H1 (cell line): ENCODE data around the gene IFT43. TPM values are rescaled to one million over a fixed set of nuclear protein-coding genes. Genes with fewer than 3 reads are reported as not detected.

ENCODE experiments used
- CTCF ChIA-PET: fragments of 300-600 bp; sonication (Branson Sonifier 250); formaldehyde crosslinking; loops from one replicate; lab custom pipeline; 2021; ENCODE audit not compliant: partially characterized antibody; lab: Charles Lee
- POLR2A ChIA-PET: fragments of 300-600 bp; sonication (Branson Sonifier 250); formaldehyde crosslinking; loops from one replicate; lab custom pipeline; 2021; ENCODE audit warnings: inconsistent platforms; ENCODE audit not compliant: partially characterized antibody; lab: Charles Lee
- DNase-seq, 2 experiments: peaks; one replicate each; pipeline versions ENCODE4 v3.0.0 to v3.0.0-alpha.2; 2010 to 2022; ENCODE audit warnings: low spot score in 2 of 2, low read depth in 1 of 2, mixed read lengths in 1 of 2
- FAIRE-seq: peaks from 2 replicates; lab custom pipeline; 2011; peaks lifted over from hg19 to GRCh38; lab: Jason Lieb, UNC
- H2AFZ ChIP-seq: 2 replicates; pipeline ENCODE4 v1.8.1; 2012; ENCODE audit warnings: low read length, inconsistent platforms
- H2AK5ac ChIP-seq: 2 replicates; pipeline ENCODE4 v1.6.1; 2013; ENCODE audit warnings: low read depth, low read length
- H2BK120ac ChIP-seq: replicated peaks from 2 replicates; pipeline ENCODE3; 2013; ENCODE audit warnings: low read depth, low read length, inconsistent platforms
- H2BK12ac ChIP-seq: 2 replicates; pipeline ENCODE4 v1.6.1; 2013; ENCODE audit warnings: low read depth, low read length
- H2BK15ac ChIP-seq: 2 replicates; pipeline ENCODE4 v1.6.1; 2013; ENCODE audit warnings: low read length
- H2BK20ac ChIP-seq: 2 replicates; pipeline ENCODE4 v1.6.1; 2013; ENCODE audit warnings: low read length
- H2BK5ac ChIP-seq: 2 replicates; pipeline ENCODE4 v1.6.1; 2013; ENCODE audit warnings: low read depth, low read length
- H3K14ac ChIP-seq: 2 replicates; pipeline ENCODE4 v1.6.1; 2013; ENCODE audit warnings: inconsistent platforms; ENCODE audit not compliant: insufficient read length
- H3K18ac ChIP-seq: 2 replicates; pipeline ENCODE4 v1.6.1; 2013; ENCODE audit warnings: low read length; ENCODE audit errors: extremely low read depth
- H3K23ac ChIP-seq: 2 replicates; pipeline ENCODE4 v1.6.1; 2013; ENCODE audit warnings: inconsistent platforms; ENCODE audit not compliant: insufficient read length
- H3K23me2 ChIP-seq: 2 replicates; pipeline ENCODE4 v1.6.1; 2013; ENCODE audit warnings: low read depth, low read length
- H3K27ac ChIP-seq: 2 replicates; pipeline ENCODE4 v1.6.1; 2011; ENCODE audit warnings: low read depth, low read length, inconsistent platforms
- H3K27me3 ChIP-seq, 4 experiments: replicated peaks in 1 of 4; 1 replicate in 1 of 4; 2 replicates in 3 of 4; pipeline versions ENCODE4 v1.6.1 to v1.8.1; 2011 to 2013; ENCODE audit warnings: low read length in 3 of 4, mild to moderate bottlenecking in 3 of 4, inconsistent platforms in 2 of 4, mixed read lengths in 2 of 4, moderate library complexity in 1 of 4; ENCODE audit not compliant: control insufficient read depth in 3 of 4, insufficient read depth in 3 of 4; ENCODE audit errors: extremely low read depth in 1 of 4
- H3K36me3 ChIP-seq, 4 experiments: 2 replicates each; pipeline versions ENCODE4 v1.6.1 to v1.8.1; 2011 to 2013; ENCODE audit warnings: mild to moderate bottlenecking in 4 of 4, low read length in 3 of 4, moderate library complexity in 2 of 4, control low read depth in 1 of 4, inconsistent platforms in 1 of 4; ENCODE audit not compliant: insufficient read depth in 4 of 4, control insufficient read depth in 2 of 4
- H3K4ac ChIP-seq: replicated peaks from 2 replicates; pipeline ENCODE3; 2013; ENCODE audit warnings: low read length, low read depth, mixed read lengths, inconsistent platforms; ENCODE audit not compliant: insufficient read length
- H3K4me1 ChIP-seq, 4 experiments: replicated peaks in 1 of 4; 1 replicate in 1 of 4; 2 replicates in 3 of 4; pipeline versions ENCODE4 v1.6.1 to v1.8.1; 2011 to 2013; ENCODE audit warnings: low read length in 3 of 4, inconsistent platforms in 2 of 4, mixed read lengths in 1 of 4; ENCODE audit not compliant: insufficient read depth in 4 of 4, control insufficient read depth in 3 of 4
- H3K4me2 ChIP-seq, 2 experiments: 2 replicates each; pipeline versions ENCODE4 v1.6.1 to v1.8.1; 2011 to 2013; ENCODE audit warnings: low read depth in 2 of 2, low read length in 2 of 2, control low read depth in 1 of 2, inconsistent platforms in 1 of 2, mild to moderate bottlenecking in 1 of 2; ENCODE audit not compliant: insufficient read depth in 1 of 2
- H3K4me3 ChIP-seq, 4 experiments: fragments of 200-600, 300-600 bp in 1 of 4; sonication (generic), shearing (Covaris generic), sonication (Bioruptor Twin) in 1 of 4; 2 replicates each; pipeline versions ENCODE4 v1.5.1 to v1.8.1; 2011 to 2016; ENCODE audit warnings: low read length in 4 of 4, low read depth in 3 of 4, control low read depth in 2 of 4, inconsistent platforms in 2 of 4, mild to moderate bottlenecking in 2 of 4, mixed read lengths in 1 of 4, moderate library complexity in 1 of 4; ENCODE audit not compliant: insufficient read depth in 2 of 4; ENCODE audit errors: extremely low read depth in 1 of 4
- H3K56ac ChIP-seq: replicated peaks from 2 replicates; pipeline ENCODE3; 2013; ENCODE audit warnings: low read depth, mild to moderate bottlenecking, mixed read lengths, low read length, inconsistent platforms; ENCODE audit not compliant: insufficient read length
- H3K79me1 ChIP-seq: 2 replicates; pipeline ENCODE4 v1.6.1; 2013; ENCODE audit warnings: low read depth, low read length, control low read depth
- H3K79me2 ChIP-seq, 2 experiments: 2 replicates each; pipeline versions ENCODE4 v1.6.1 to v1.8.1; 2012 to 2013; ENCODE audit warnings: low read length in 2 of 2, mild to moderate bottlenecking in 2 of 2, inconsistent platforms in 1 of 2; ENCODE audit not compliant: insufficient read depth in 2 of 2, control insufficient read depth in 1 of 2
- H3K9ac ChIP-seq, 4 experiments: replicated peaks in 1 of 4; 1 replicate in 1 of 4; 2 replicates in 3 of 4; pipeline versions ENCODE4 v1.6.1 to v1.8.1; 2011 to 2013; ENCODE audit warnings: low read depth in 3 of 4, low read length in 3 of 4, control low read depth in 2 of 4, mild to moderate bottlenecking in 2 of 4, moderate library complexity in 2 of 4, inconsistent platforms in 1 of 4; ENCODE audit errors: extremely low read depth in 1 of 4
- H3K9me3 ChIP-seq, 2 experiments: 2 replicates each; pipeline versions ENCODE4 v1.6.1 to v1.8.1; 2012 to 2013; ENCODE audit warnings: mild to moderate bottlenecking in 2 of 2, moderate library complexity in 2 of 2, control low read depth in 1 of 2, inconsistent platforms in 1 of 2, low read depth in 1 of 2, low read length in 1 of 2, mixed read lengths in 1 of 2; ENCODE audit not compliant: insufficient read depth in 2 of 2
- H4K20me1 ChIP-seq, 2 experiments: replicated peaks in 1 of 2; 2 replicates each; pipeline versions ENCODE3 to v1.8.1; 2011 to 2013; ENCODE audit warnings: inconsistent platforms in 2 of 2, low read length in 2 of 2, mild to moderate bottlenecking in 1 of 2; ENCODE audit not compliant: insufficient read depth in 2 of 2, control insufficient read depth in 1 of 2
- H4K5ac ChIP-seq: 2 replicates; pipeline ENCODE4 v1.6.1; 2013; ENCODE audit warnings: low read length, low read depth, mixed read lengths, inconsistent platforms; ENCODE audit not compliant: insufficient read length
- H4K8ac ChIP-seq: 2 replicates; pipeline ENCODE4 v1.8.0; 2013; ENCODE audit warnings: mild to moderate bottlenecking, moderate library complexity, low read length, inconsistent platforms; ENCODE audit not compliant: insufficient read depth; ENCODE audit errors: extremely low read depth
- H4K91ac ChIP-seq: replicated peaks from 2 replicates; pipeline ENCODE3; 2013; ENCODE audit warnings: low read length, mixed read lengths, inconsistent platforms; ENCODE audit not compliant: insufficient read length
- FOSL1 ChIP-seq: IDR thresholded peaks from 2 replicates; pipeline ENCODE4 v1.6.1; 2011; ENCODE audit warnings: mild to moderate bottlenecking, low read depth, low read length, moderate library complexity; ENCODE audit not compliant: insufficient read depth
- JUND ChIP-seq: IDR thresholded peaks from 2 replicates; pipeline ENCODE4 v1.6.1; 2011; ENCODE audit warnings: mild to moderate bottlenecking, improper control_type of control experiment, low read length
- SP2 ChIP-seq: IDR thresholded peaks from 2 replicates; pipeline ENCODE4 v1.6.1; 2012; ENCODE audit warnings: mild to moderate bottlenecking, low read length, inconsistent platforms
- WGBS, 2 experiments: shearing (Covaris generic) in 1 of 2; methylation state at CpG; one replicate each; pipeline versions ENCODE4 v1.1.6 to v1.1.7; 2013 to 2015; ENCODE audit warnings: low lambda C conversion rate in 2 of 2, mixed read lengths in 2 of 2, inconsistent platforms in 1 of 2, low coverage in 1 of 2, missing lambda C conversion rate in 1 of 2; ENCODE audit not compliant: insufficient replicate concordance in 2 of 2, insufficient coverage in 1 of 2, insufficient read length in 1 of 2; ENCODE audit errors: extremely low coverage in 1 of 2, missing lambda C conversion rate in 1 of 2; 5-methylcytosine and 5-hydroxymethylcytosine counted together
- polyA plus RNA-seq, 7 experiments: library from polyadenylated mRNA; depleted of rRNA in 3 of 7; stranded (reverse) in 5 of 7; unstranded in 2 of 7; fragments of >200 nt in 5 of 7; fragments of 200-250 nt in 2 of 7; gene quantifications; 1 replicate in 5 of 7; 2 replicates in 1 of 7; 4 replicates in 1 of 7; pipeline versions ENCODE4 v1.2.1 to v1.2.3, GENCODE V29; 2011 to 2013; ENCODE audit warnings: missing spikeins in 2 of 7, mixed read lengths in 2 of 7
- total RNA-seq: library from RNA; stranded (reverse); fragmentation: NEBNext Ultra II Directional; extraction: Animal tissue kit (Norgen Biotek cat#: 25700); gene quantifications from 2 replicates; pipeline ENCODE4 v1.2.1, GENCODE V29; 2021

IFT43 gene
- total and polyA plus RNA-seq, 2 of the 8 experiments (the other 6 are each of a cell fraction or from before 2014, with no cell fraction given), result 17.0 to 20.8 TPM

GRCh38 chr14:76088326-76088725 is 102.8 kb downstream of the IFT43 start:
- Histone ChIP-seq H3K27ac (no peak overlapping the region), H4K5ac (no peak overlapping the region), H3K14ac (no peak overlapping the region), H4K20me1 (no peaks in the 10 kb centered on the region), H2AFZ (no peak overlapping the region), H3K4me2 (no peak overlapping the region)
- no peak for DNase-seq
- TF ChIP-seq FOSL1, result no peak
- no peak for TF ChIP-seq JUND
- no peak for TF ChIP-seq SP2
- TF ChIP-seq, all 59 proteins: peak for 0
- Histone ChIP-seq H3K9me3 (no peaks in the 10 kb centered on the region), H3K36me3 (no peaks in the 10 kb centered on the region), H3K4me1 (peaks cover 11 to 24% (median 18%) of the 10 kb centered on the region in 4 experiments), H2BK20ac (no peak overlapping the region), H2BK12ac (no peak overlapping the region; the same call in 1 of the 2 replicates), H3K27me3 (peaks cover 0 to 3% (median 0%) of the 10 kb centered on the region in 4 experiments; a peak in 2 of 7 replicates), H3K4ac (no peak overlapping the region), H2BK15ac (no peak overlapping the region), H4K8ac (no peak overlapping the region), H3K9ac (no peak overlapping the region), H3K23me2 (no peaks in the 10 kb centered on the region), H3K4me3 (no peak overlapping the region), H2BK120ac (no peak overlapping the region), H3K23ac (no peak overlapping the region), H2AK5ac (no peak overlapping the region), H2BK5ac (no peak overlapping the region), H3K18ac (no peak overlapping the region; the same call in 1 of the 2 replicates), H3K56ac (no peak overlapping the region), H3K79me1 (no peaks in the 10 kb centered on the region), H4K91ac (no peak overlapping the region), H3K79me2 (no peaks in the 10 kb centered on the region)
- 82% methylated on average over 8 of the region's 8 CpGs; no CpG with 5 or more reads in 1 of the 2 experiments for WGBS, 2 experiments
- CTCF ChIA-PET, result interaction anchor here (1.1 to 2.3 kb wide), 3 partner anchors 11 to 37 kb away, joined by 4 to 8 read pairs (median 4); no protein-coding TSS in a partner anchor
- POLR2A ChIA-PET, result interaction anchor here (1.5 kb wide), 1 partner anchor 15 kb away, joined by 4 read pairs; no protein-coding TSS in a partner anchor
- no peak for FAIRE-seq
